ENCODE data around the gene IRF6.

DNA sequence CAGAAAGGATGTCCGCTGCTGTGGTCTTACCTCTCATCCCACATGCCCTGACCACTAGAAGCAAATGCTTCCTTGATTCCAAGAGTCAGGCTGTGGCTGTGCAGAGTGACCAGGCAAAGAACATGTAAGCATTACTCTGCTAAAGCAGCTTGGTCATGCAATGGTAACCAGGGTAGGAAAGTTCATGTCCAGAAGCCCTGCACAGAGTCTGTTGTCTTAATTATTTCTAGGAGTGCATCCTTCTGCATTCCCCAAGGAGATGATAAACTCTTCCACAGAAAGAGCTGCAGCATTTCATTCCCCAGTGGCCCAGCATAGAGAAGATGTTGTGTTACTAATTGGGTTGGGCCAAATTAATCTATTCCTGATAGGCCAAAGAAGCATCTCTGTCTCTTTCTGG lies 11.7 kb upstream of the IRF6 start:
- TF ChIP-seq POLR2A (IDR thresholded peaks at IDR 0.05): no peak
- TF ChIP-seq, protein P1, sequence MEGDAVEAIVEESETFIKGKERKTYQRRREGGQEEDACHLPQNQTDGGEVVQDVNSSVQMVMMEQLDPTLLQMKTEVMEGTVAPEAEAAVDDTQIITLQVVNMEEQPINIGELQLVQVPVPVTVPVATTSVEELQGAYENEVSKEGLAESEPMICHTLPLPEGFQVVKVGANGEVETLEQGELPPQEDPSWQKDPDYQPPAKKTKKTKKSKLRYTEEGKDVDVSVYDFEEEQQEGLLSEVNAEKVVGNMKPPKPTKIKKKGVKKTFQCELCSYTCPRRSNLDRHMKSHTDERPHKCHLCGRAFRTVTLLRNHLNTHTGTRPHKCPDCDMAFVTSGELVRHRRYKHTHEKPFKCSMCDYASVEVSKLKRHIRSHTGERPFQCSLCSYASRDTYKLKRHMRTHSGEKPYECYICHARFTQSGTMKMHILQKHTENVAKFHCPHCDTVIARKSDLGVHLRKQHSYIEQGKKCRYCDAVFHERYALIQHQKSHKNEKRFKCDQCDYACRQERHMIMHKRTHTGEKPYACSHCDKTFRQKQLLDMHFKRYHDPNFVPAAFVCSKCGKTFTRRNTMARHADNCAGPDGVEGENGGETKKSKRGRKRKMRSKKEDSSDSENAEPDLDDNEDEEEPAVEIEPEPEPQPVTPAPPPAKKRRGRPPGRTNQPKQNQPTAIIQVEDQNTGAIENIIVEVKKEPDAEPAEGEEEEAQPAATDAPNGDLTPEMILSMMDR (IDR thresholded peaks at IDR 0.05): no peak
